Lower leg skin (tissue), 3 donors: ENCODE data around the gene CCM2.

Experiments used
- CTCF ChIP-seq, 3 donors: fragments of 450-650 bp; IDR thresholded peaks; one replicate each; pipeline ENCODE4 v1.5.1; 2016; ENCODE audit warnings: antibody characterized with exemption in 3 of 3, mild to moderate bottlenecking in 3 of 3, moderate library complexity in 2 of 3
- POLR2A ChIP-seq, 2 donors: fragments of 450-650 bp; IDR thresholded peaks; one replicate each; pipeline ENCODE4 v1.6.1; 2016 to 2017; ENCODE audit warnings: antibody characterized with exemption in 2 of 2, mild to moderate bottlenecking in 1 of 2, moderate library complexity in 1 of 2

DNA sequence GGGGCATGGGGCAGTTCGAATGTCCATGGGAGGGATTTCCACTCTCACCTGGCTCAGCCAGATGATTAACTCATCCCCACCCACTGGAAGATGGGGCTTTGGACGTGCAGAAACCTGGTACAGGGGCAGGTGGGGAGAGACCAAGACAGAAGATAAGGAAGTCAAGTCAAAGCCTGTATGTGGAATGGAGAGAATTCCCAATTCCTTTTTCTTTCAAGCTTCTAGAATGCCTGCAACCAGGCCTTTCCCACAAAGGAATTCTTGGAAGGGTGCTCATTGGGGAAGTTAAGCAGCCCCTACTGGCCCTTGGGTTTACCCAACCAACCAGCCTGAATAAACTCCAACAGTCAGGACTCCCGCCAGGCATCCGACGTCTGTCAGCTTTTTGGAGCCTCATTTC is 39.1 kb downstream of the CCM2 start:
- TF ChIP-seq CTCF (IDR thresholded peaks at IDR 0.05) (no peak), POLR2A (IDR thresholded peaks at IDR 0.05) (no peak)
